K562 (cell line): ENCODE measurements around the gene ARHGEF12. TPM values are rescaled to one million over a fixed set of nuclear protein-coding genes. Genes with fewer than 3 reads are reported as not detected.
A peak's percentile ranks its signal among the peaks of the same experiment; 100 is the strongest.

ENCODE experiments used
- BDP1 ChIP-seq: IDR thresholded peaks from 3 replicates; pipeline ENCODE4 v1.6.1; 2011; ENCODE audit not compliant: insufficient read length, insufficient read depth
- CUX1 ChIP-seq: fragments of 200-800 bp; sonication (Bioruptor generic); IDR thresholded peaks from 2 replicates; pipeline ENCODE4 v1.6.1; 2016; ENCODE audit warnings: missing genetic modification characterization, missing compliant biosample characterization
- GABPA ChIP-seq: fragments of 200-800 bp; sonication (Bioruptor generic); conservative IDR thresholded peaks from 2 replicates; pipeline ENCODE4 v1.6.1; 2016; ENCODE audit warnings: low read depth, missing genetic modification characterization, missing compliant biosample characterization
- LEF1 ChIP-seq: fragments of 450-650 bp; IDR thresholded peaks from 2 replicates; pipeline ENCODE4 v1.6.1; 2016; ENCODE audit warnings: mild to moderate bottlenecking
- MAFG ChIP-seq: fragments of 450-650 bp; conservative IDR thresholded peaks from 2 replicates; pipeline ENCODE4 v1.6.1; 2016; ENCODE audit warnings: missing genetic modification characterization, missing compliant biosample characterization
- NR2F6 ChIP-seq: fragments of 450-650 bp; formaldehyde crosslinking; IDR thresholded peaks from 2 replicates; pipeline ENCODE4 v1.4.0; 2020; ENCODE audit warnings: mild to moderate bottlenecking
- PHF8 ChIP-seq: fragments of 200-600 bp; sonication (generic); IDR thresholded peaks from 2 replicates; pipeline ENCODE4 v1.6.1; 2012; ENCODE audit warnings: mixed run types, mild to moderate bottlenecking, inconsistent platforms, low read length, moderate library complexity, borderline replicate concordance
- POLR3G ChIP-seq: IDR thresholded peaks from 2 replicates; pipeline ENCODE4 v1.6.1; 2011; ENCODE audit not compliant: insufficient read length, insufficient replicate concordance; ENCODE audit errors: extremely low read depth
- STAT6 ChIP-seq: sonication (generic); formaldehyde crosslinking; IDR thresholded peaks from 2 replicates; pipeline ENCODE4 v1.8.1; 2023; ENCODE audit warnings: mild to moderate bottlenecking, missing genetic modification reagents
- ZNF175 ChIP-seq: fragments of 200-800 bp; sonication (Bioruptor generic); IDR thresholded peaks from 2 replicates; pipeline ENCODE4 v1.6.1; 2016; ENCODE audit warnings: low read depth, mild to moderate bottlenecking, missing genetic modification characterization, missing compliant biosample characterization
- ZNF217 ChIP-seq: sonication (generic); formaldehyde crosslinking; IDR thresholded peaks from 2 replicates; pipeline ENCODE4 v1.8.0; 2022; ENCODE audit warnings: mild to moderate bottlenecking, missing genetic modification reagents
- ZNF696 ChIP-seq: fragments of 250-450 bp; sonication (Bioruptor Pico); conservative IDR thresholded peaks from 2 replicates; pipeline ENCODE4 v1.4.0; 2020; ENCODE audit warnings: mild to moderate bottlenecking, moderate library complexity
- ZNF780A ChIP-seq: fragments of 250-450 bp; sonication (Bioruptor Pico); IDR thresholded peaks from 2 replicates; pipeline ENCODE4 v1.5.0; 2021; ENCODE audit warnings: mild to moderate bottlenecking
- polyA plus RNA-seq, 8 experiments: library from polyadenylated mRNA; depleted of rRNA in 4 of 8; stranded (reverse) in 5 of 8; unstranded in 3 of 8; fragments of >200 nt; fragmentation: Nextera tagmentation in 2 of 8; fragmentation: Illumina TruSeq in 1 of 8; extraction: Ambion mirVana in 2 of 8; extraction: Trizol in 1 of 8; gene quantifications; 2 replicates each; pipeline versions ENCODE4 v1.2.1 to v1.2.3, GENCODE V29; 2011 to 2014; ENCODE audit warnings: inconsistent platforms in 1 of 8, missing spikeins in 1 of 8
- total RNA-seq, 7 experiments: library from RNA; depleted of rRNA in 6 of 7; stranded (reverse); fragments of >200 nt in 6 of 7; fragmentation: Illumina TruSeq in 2 of 7; extraction: Trizol in 2 of 7; gene quantifications; 2 replicates each; pipeline versions ENCODE4 v1.2.1 to v1.2.3, GENCODE V29; 2011 to 2021; ENCODE audit warnings: low replicate concordance in 1 of 7
- TF ChIP-seq, protein P1 (sequence below), 2 experiments: fragments of 450-650 bp in 1 of 2; IDR thresholded peaks; 2 replicates each; pipeline ENCODE4 v1.6.1; 2011 to 2017; ENCODE audit warnings: low read depth in 2 of 2, antibody characterized with exemption in 1 of 2, borderline replicate concordance in 1 of 2, low read length in 1 of 2, mild to moderate bottlenecking in 1 of 2, mixed read lengths in 1 of 2; ENCODE audit not compliant: control insufficient read depth in 1 of 2
- TF ChIP-seq, protein P2 (sequence below): sonication (generic); formaldehyde crosslinking; IDR thresholded peaks from 2 replicates; pipeline ENCODE4 v1.8.0; 2022; ENCODE audit warnings: missing genetic modification reagents, mild to moderate bottlenecking, borderline replicate concordance

The ARHGEF12 gene
- total and polyA plus RNA-seq, 9 of the 15 experiments (the other 6 are each of a cell fraction or from before 2014, with no cell fraction given), result 3.5 to 51.7 (median 29.5) TPM

- TF ChIP-seq, protein P1, sequence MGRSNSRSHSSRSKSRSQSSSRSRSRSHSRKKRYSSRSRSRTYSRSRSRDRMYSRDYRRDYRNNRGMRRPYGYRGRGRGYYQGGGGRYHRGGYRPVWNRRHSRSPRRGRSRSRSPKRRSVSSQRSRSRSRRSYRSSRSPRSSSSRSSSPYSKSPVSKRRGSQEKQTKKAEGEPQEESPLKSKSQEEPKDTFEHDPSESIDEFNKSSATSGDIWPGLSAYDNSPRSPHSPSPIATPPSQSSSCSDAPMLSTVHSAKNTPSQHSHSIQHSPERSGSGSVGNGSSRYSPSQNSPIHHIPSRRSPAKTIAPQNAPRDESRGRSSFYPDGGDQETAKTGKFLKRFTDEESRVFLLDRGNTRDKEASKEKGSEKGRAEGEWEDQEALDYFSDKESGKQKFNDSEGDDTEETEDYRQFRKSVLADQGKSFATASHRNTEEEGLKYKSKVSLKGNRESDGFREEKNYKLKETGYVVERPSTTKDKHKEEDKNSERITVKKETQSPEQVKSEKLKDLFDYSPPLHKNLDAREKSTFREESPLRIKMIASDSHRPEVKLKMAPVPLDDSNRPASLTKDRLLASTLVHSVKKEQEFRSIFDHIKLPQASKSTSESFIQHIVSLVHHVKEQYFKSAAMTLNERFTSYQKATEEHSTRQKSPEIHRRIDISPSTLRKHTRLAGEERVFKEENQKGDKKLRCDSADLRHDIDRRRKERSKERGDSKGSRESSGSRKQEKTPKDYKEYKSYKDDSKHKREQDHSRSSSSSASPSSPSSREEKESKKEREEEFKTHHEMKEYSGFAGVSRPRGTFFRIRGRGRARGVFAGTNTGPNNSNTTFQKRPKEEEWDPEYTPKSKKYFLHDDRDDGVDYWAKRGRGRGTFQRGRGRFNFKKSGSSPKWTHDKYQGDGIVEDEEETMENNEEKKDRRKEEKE (IDR thresholded peaks at IDR 0.05; ENCODE audit: borderline replicate concordance in 1 of 2, control insufficient read depth in 1 of 2, low read depth in 2 of 2, low read length in 1 of 2), result peak in 1 of 2 experiments; percentile 84; a peak in 1 of 4 replicates
- TF ChIP-seq GABPA (tag) (peak; percentile 95), CUX1 (CRISPR knock-in tag) (no peak), LEF1 (no peak), ZNF696 (CRISPR knock-in tag) (no peak), ZNF780A (no peak), ZNF217 (CRISPR knock-in tag) (no peak), STAT6 (CRISPR knock-in tag) (no peak), BDP1 (no peak), NR2F6 (CRISPR knock-in tag) (no peak), MAFG (no peak), PHF8 (peak; percentile 66; the same call in 1 of the 2 replicates), POLR3G (no peak), ZNF175 (CRISPR knock-in tag) (peak; percentile 91)
- TF ChIP-seq, protein P2, sequence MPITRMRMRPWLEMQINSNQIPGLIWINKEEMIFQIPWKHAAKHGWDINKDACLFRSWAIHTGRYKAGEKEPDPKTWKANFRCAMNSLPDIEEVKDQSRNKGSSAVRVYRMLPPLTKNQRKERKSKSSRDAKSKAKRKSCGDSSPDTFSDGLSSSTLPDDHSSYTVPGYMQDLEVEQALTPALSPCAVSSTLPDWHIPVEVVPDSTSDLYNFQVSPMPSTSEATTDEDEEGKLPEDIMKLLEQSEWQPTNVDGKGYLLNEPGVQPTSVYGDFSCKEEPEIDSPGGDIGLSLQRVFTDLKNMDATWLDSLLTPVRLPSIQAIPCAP (CRISPR knock-in tag), result no peak
These were observed at the start of gene ARHGEF12 (continued) for GRCh38 chr11:120335908-120336640.
